SK-N-SH (cell line): ENCODE results near the gene SUPT4H1.

Experiments
- EP300 ChIP-seq, 2 experiments: IDR thresholded peaks; 2 replicates each; pipeline versions ENCODE4 v1.4.0 to v1.6.1; 2012; ENCODE audit warnings: borderline replicate concordance in 1 of 2, low read depth in 1 of 2, low read length in 1 of 2
- EZH2phosphoT487 ChIP-seq: fragments of 200-600 bp; sonication (generic); IDR thresholded peaks from 2 replicates; pipeline ENCODE4 v1.6.1; 2017; ENCODE audit warnings: low read depth, mixed run types, mild to moderate bottlenecking, antibody characterized with exemption, moderate library complexity, borderline replicate concordance
- FOXJ3 ChIP-seq: sonication (generic); formaldehyde crosslinking; IDR thresholded peaks from 2 replicates; pipeline ENCODE4 v1.5.1; 2020; ENCODE audit warnings: mild to moderate bottlenecking, missing genetic modification reagents
- POLR2AphosphoS5 ChIP-seq: IDR thresholded peaks from 2 replicates; pipeline ENCODE4 v1.6.1; 2012; ENCODE audit warnings: low read depth, low read length
- RAD21 ChIP-seq: IDR thresholded peaks from 2 replicates; pipeline ENCODE4 v1.6.1; 2012; ENCODE audit warnings: mild to moderate bottlenecking, low read length
- RFX5 ChIP-seq: IDR thresholded peaks from 2 replicates; pipeline ENCODE4 v1.6.1; 2012; ENCODE audit warnings: mild to moderate bottlenecking, improper control_type of control experiment, low read length
- RXRA ChIP-seq: IDR thresholded peaks from 2 replicates; pipeline ENCODE4 v1.4.0; 2012; ENCODE audit warnings: low read depth, mild to moderate bottlenecking, borderline replicate concordance
- YY1 ChIP-seq: IDR thresholded peaks from 2 replicates; pipeline ENCODE4 v1.4.0; 2012; ENCODE audit warnings: low read depth, mild to moderate bottlenecking
- TF ChIP-seq, protein P1 (sequence below): fragments of 200-600 bp; sonication (generic); IDR thresholded peaks from 2 replicates; pipeline ENCODE4 v1.6.1; 2017; ENCODE audit warnings: antibody characterized with exemption, mild to moderate bottlenecking, moderate library complexity
- TF ChIP-seq, protein P2 (sequence below): IDR thresholded peaks from 2 replicates; pipeline ENCODE4 v1.4.0; 2012; ENCODE audit warnings: low read depth, borderline replicate concordance
- TF ChIP-seq, protein P3 (sequence below): IDR thresholded peaks from 2 replicates; pipeline ENCODE4; 2012
- TF ChIP-seq, protein P4 (sequence below): IDR thresholded peaks from 2 replicates; pipeline ENCODE4 v1.4.0; 2012; ENCODE audit warnings: low read depth
- TF ChIP-seq, protein P5 (sequence below): fragments of 150-350 bp; IDR thresholded peaks from 2 replicates; pipeline ENCODE4 v1.6.1; 2017; ENCODE audit warnings: antibody characterized with exemption, low read length, low read depth, borderline replicate concordance

DNA sequence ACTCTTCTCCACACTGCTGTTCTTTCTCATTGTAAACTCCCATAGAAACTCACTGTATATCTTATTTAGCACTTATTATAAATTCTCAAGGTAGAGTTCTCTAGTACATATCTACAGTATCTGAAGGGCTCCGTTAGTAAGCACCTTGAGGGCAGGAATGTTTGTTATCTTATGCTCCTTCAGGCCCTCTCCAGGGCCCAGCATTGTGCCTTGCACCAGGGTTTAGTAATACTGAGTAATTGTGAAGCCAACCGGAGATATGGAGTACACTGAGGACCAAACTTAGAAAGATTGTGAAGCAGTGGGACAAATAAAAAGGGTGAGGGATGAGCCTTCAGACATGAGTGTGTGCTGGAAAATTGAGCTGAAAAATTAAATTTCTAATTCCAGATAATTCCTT is 38.9 kb upstream of the SUPT4H1 start:
- TF ChIP-seq EP300 (IDR thresholded peaks at IDR 0.05; ENCODE audit: borderline replicate concordance in 1 of 2, low read depth in 1 of 2, low read length in 1 of 2): no peak
- TF ChIP-seq, protein P1, sequence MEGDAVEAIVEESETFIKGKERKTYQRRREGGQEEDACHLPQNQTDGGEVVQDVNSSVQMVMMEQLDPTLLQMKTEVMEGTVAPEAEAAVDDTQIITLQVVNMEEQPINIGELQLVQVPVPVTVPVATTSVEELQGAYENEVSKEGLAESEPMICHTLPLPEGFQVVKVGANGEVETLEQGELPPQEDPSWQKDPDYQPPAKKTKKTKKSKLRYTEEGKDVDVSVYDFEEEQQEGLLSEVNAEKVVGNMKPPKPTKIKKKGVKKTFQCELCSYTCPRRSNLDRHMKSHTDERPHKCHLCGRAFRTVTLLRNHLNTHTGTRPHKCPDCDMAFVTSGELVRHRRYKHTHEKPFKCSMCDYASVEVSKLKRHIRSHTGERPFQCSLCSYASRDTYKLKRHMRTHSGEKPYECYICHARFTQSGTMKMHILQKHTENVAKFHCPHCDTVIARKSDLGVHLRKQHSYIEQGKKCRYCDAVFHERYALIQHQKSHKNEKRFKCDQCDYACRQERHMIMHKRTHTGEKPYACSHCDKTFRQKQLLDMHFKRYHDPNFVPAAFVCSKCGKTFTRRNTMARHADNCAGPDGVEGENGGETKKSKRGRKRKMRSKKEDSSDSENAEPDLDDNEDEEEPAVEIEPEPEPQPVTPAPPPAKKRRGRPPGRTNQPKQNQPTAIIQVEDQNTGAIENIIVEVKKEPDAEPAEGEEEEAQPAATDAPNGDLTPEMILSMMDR: no peak
- no peak for TF ChIP-seq RFX5
- TF ChIP-seq, protein P2, sequence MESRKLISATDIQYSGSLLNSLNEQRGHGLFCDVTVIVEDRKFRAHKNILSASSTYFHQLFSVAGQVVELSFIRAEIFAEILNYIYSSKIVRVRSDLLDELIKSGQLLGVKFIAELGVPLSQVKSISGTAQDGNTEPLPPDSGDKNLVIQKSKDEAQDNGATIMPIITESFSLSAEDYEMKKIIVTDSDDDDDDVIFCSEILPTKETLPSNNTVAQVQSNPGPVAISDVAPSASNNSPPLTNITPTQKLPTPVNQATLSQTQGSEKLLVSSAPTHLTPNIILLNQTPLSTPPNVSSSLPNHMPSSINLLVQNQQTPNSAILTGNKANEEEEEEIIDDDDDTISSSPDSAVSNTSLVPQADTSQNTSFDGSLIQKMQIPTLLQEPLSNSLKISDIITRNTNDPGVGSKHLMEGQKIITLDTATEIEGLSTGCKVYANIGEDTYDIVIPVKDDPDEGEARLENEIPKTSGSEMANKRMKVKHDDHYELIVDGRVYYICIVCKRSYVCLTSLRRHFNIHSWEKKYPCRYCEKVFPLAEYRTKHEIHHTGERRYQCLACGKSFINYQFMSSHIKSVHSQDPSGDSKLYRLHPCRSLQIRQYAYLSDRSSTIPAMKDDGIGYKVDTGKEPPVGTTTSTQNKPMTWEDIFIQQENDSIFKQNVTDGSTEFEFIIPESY: no peak
- TF ChIP-seq FOXJ3: no peak
- no peak for TF ChIP-seq YY1
- TF ChIP-seq, protein P3, sequence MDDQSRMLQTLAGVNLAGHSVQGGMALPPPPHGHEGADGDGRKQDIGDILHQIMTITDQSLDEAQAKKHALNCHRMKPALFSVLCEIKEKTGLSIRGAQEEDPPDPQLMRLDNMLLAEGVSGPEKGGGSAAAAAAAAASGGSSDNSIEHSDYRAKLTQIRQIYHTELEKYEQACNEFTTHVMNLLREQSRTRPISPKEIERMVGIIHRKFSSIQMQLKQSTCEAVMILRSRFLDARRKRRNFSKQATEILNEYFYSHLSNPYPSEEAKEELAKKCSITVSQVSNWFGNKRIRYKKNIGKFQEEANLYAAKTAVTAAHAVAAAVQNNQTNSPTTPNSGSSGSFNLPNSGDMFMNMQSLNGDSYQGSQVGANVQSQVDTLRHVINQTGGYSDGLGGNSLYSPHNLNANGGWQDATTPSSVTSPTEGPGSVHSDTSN: no peak
- TF ChIP-seq RAD21: no peak
- TF ChIP-seq, protein P4, sequence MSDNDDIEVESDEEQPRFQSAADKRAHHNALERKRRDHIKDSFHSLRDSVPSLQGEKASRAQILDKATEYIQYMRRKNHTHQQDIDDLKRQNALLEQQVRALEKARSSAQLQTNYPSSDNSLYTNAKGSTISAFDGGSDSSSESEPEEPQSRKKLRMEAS: no peak
- TF ChIP-seq POLR2AphosphoS5: no peak
- TF ChIP-seq, protein P5, sequence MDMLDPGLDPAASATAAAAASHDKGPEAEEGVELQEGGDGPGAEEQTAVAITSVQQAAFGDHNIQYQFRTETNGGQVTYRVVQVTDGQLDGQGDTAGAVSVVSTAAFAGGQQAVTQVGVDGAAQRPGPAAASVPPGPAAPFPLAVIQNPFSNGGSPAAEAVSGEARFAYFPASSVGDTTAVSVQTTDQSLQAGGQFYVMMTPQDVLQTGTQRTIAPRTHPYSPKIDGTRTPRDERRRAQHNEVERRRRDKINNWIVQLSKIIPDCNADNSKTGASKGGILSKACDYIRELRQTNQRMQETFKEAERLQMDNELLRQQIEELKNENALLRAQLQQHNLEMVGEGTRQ: no peak
- no peak for TF ChIP-seq RXRA
- no peak for TF ChIP-seq EZH2phosphoT487
